ENCODE results near the gene ZNF264. TPM values are rescaled to one million over a fixed set of nuclear protein-coding genes. Genes with fewer than 3 reads are reported as not detected.

Gene ZNF264
- total and polyA plus RNA-seq, 7 experiments from 2014 or later, result 25.6 to 65.9 (median 36.6) TPM

- H3K9me3 Mint-ChIP-seq, result peaks cover 3 to 15% (median 5%) of the 10 kb centered on the region in 11 donors
- Histone ChIP-seq H3K36me3 (ENCODE audit: control insufficient read depth in 2 of 3, insufficient read depth in 3 of 3, low read length in 3 of 3) (peaks cover 0 to 33% (median 8%) of the 10 kb centered on the region in 3 experiments), H3K27ac (ENCODE audit: low read depth, low read length) (peak within 1 kb of the TSS; percentile 95), H3K9me3 (ENCODE audit: control insufficient read depth in 2 of 3, low read length in 3 of 3) (no peaks in the 10 kb centered on the region), H3K4me1 (ENCODE audit: control insufficient read depth in 2 of 2, insufficient read depth in 2 of 2, low read length in 2 of 2) (peaks cover 19% of the 10 kb centered on the region in 2 donors), H3K27me3 (ENCODE audit: control insufficient read depth in 2 of 2, insufficient read depth in 2 of 2, low read length in 2 of 2) (no peaks in the 10 kb centered on the region), H3K4me3 (ENCODE audit: low read length) (peak within 1 kb of the TSS; percentile 73)
- peaks cover 7 to 35% (median 30%) of the 10 kb centered on the region in 5 donors for H3K36me3 Mint-ChIP-seq
- H3K4me3 Mint-ChIP-seq, result peak within 1 kb of the TSS; percentile 88 to 97 (median 94)
- POLR2A ChIA-PET, result interaction anchor here (0.6 to 2.6 kb wide), 8 partner anchors 12 to 762 kb away, joined by 3 to 10 read pairs (median 3); partner anchors contain the start of genes ZNF264, ZNF417, ZNF460 and ZNF548
- peak; percentile 82 to 96 (median 93) for DNase-seq
- intact Hi-C loops (cut with micrococcal nuclease), result loop anchor here (1.0 to 5.0 kb wide), 22 partner anchors 40 to 1212 kb away; partner anchors contain the start of genes TRAPPC2B (in 2 of the 2), ZNF264 (in 2 of the 2), ZNF304 (in 2 of the 2) and ZNF460 (in 2 of the 2)
- CTCF ChIA-PET, result no interaction called here
- ATAC-seq, result peak; percentile 97
- peaks cover 20 to 44% (median 36%) of the 10 kb centered on the region in 7 donors for H3K4me1 Mint-ChIP-seq
- peaks cover 0 to 3% (median 0%) of the 10 kb centered on the region in 5 donors for H3K27me3 Mint-ChIP-seq
- peak within 1 kb of the TSS; percentile 96 to 99 (median 97) for H3K27ac Mint-ChIP-seq
Measured at GRCh38 chr19:57240311-57241090, 49.2 kb downstream of the ZNF264 start, which contains the start of gene ZNF805. TSS of gene ZNF805 (plus strand) at chr19:57240632. CDS start at chr19:57240892, 260 bp downstream.

GRCh38 chr19:57241176-57241575 is 49.9 kb downstream of the ZNF264 start:
- no peaks in the 10 kb centered on the region for H3K9me3 ChIP-seq (ENCODE audit: control insufficient read depth in 2 of 3, low read length in 3 of 3)
- peak overlapping the region; percentile 95 for H3K27ac ChIP-seq (ENCODE audit: low read depth, low read length)
- H3K27me3 ChIP-seq (ENCODE audit: control insufficient read depth in 2 of 2, insufficient read depth in 2 of 2, low read length in 2 of 2), result no peaks in the 10 kb centered on the region
- POLR2A ChIA-PET, result interaction anchor here (0.8 to 2.6 kb wide), 3 partner anchors 41 to 675 kb away, joined by 3 to 7 read pairs (median 3); partner anchors contain the start of genes ZNF264 and ZNF417
- intact Hi-C loops (cut with micrococcal nuclease), result loop anchor here (1.0 to 5.0 kb wide), 4 partner anchors 236 to 1211 kb away; partner anchors contain the start of genes ZIK1 (in 1 of the 2), ZNF324B (in 1 of the 2), ZNF772 (in 1 of the 2) and ZNF776 (in 1 of the 2)
- ATAC-seq (no peak), DNase-seq (no peak)
- peaks cover 19% of the 10 kb centered on the region in 2 donors for H3K4me1 ChIP-seq (ENCODE audit: control insufficient read depth in 2 of 2, insufficient read depth in 2 of 2, low read length in 2 of 2)
- H3K4me1 Mint-ChIP-seq, result peaks cover 20 to 49% (median 36%) of the 10 kb centered on the region in 7 donors
- H3K36me3 ChIP-seq (ENCODE audit: control insufficient read depth in 2 of 3, insufficient read depth in 3 of 3, low read length in 3 of 3), result peaks cover 0 to 40% (median 8%) of the 10 kb centered on the region in 3 experiments
- peak overlapping the region; percentile 88 to 97 (median 94) for H3K4me3 Mint-ChIP-seq
- H3K9me3 Mint-ChIP-seq, result peaks cover 3 to 17% (median 6%) of the 10 kb centered on the region in 11 donors
- CTCF ChIA-PET, result no interaction called here
- H3K4me3 ChIP-seq (ENCODE audit: low read length), result peak overlapping the region; percentile 73
- H3K27ac Mint-ChIP-seq, result peak overlapping the region; percentile 96 to 99 (median 97)
- peaks cover 7 to 42% (median 37%) of the 10 kb centered on the region in 5 donors for H3K36me3 Mint-ChIP-seq
- H3K27me3 Mint-ChIP-seq, result no peaks in the 10 kb centered on the region

GRCh38 chr19:57242821-57243220 is 51.5 kb downstream of the ZNF264 start:
- ChIA-PET CTCF (no interaction called here), POLR2A (interaction anchor here (0.6 to 1.0 kb wide), 2 partner anchors 25 to 37 kb away, joined by 4 to 5 read pairs; partner anchors contain the start of gene ZNF460)
- Histone ChIP-seq H3K4me3 (ENCODE audit: low read length) (no peak overlapping the region), H3K36me3 (ENCODE audit: control insufficient read depth in 2 of 3, insufficient read depth in 3 of 3, low read length in 3 of 3) (peaks cover 0 to 56% (median 8%) of the 10 kb centered on the region in 3 experiments), H3K27ac (ENCODE audit: low read depth, low read length) (no peak overlapping the region), H3K27me3 (ENCODE audit: control insufficient read depth in 2 of 2, insufficient read depth in 2 of 2, low read length in 2 of 2) (no peaks in the 10 kb centered on the region), H3K9me3 (ENCODE audit: control insufficient read depth in 2 of 3, low read length in 3 of 3) (no peaks in the 10 kb centered on the region), H3K4me1 (ENCODE audit: control insufficient read depth in 2 of 2, insufficient read depth in 2 of 2, low read length in 2 of 2) (peaks cover 19% of the 10 kb centered on the region in 2 donors)
- Mint-ChIP-seq H3K4me3 (peak overlapping the region in 8 of 10 donors; percentile 32 to 97 (median 47)), H3K27ac (peak overlapping the region in 3 of 9 donors; percentile 12 to 57 (median 28)), H3K27me3 (no peaks in the 10 kb centered on the region), H3K9me3 (peaks cover 3 to 28% (median 7%) of the 10 kb centered on the region in 11 donors), H3K36me3 (peaks cover 14 to 59% (median 48%) of the 10 kb centered on the region in 5 donors), H3K4me1 (peaks cover 20 to 49% (median 36%) of the 10 kb centered on the region in 7 donors)
- DNase-seq (no peak), ATAC-seq (no peak)
- intact Hi-C loops (cut with micrococcal nuclease), result loop anchor here in 1 of 2 donors (5.0 kb wide), 2 partner anchors 339 to 1209 kb away; partner anchors contain the start of genes ZIK1 and ZNF324B

GRCh38 chr19:57244513-57244912 is 53.2 kb downstream of the ZNF264 start:
- H3K9me3 ChIP-seq (ENCODE audit: control insufficient read depth in 2 of 3, low read length in 3 of 3), result peaks cover 0 to 5% (median 0%) of the 10 kb centered on the region in 3 experiments
- Mint-ChIP-seq H3K27ac (no peak overlapping the region), H3K36me3 (peaks cover 15 to 72% (median 65%) of the 10 kb centered on the region in 5 donors), H3K4me3 (no peak overlapping the region), H3K4me1 (peaks cover 19 to 49% (median 36%) of the 10 kb centered on the region in 7 donors), H3K9me3 (peaks cover 0 to 31% (median 7%) of the 10 kb centered on the region in 11 donors), H3K27me3 (no peaks in the 10 kb centered on the region)
- H3K27me3 ChIP-seq (ENCODE audit: control insufficient read depth in 2 of 2, insufficient read depth in 2 of 2, low read length in 2 of 2), result no peaks in the 10 kb centered on the region
- H3K27ac ChIP-seq (ENCODE audit: low read depth, low read length), result no peak overlapping the region
- intact Hi-C loops (cut with micrococcal nuclease), result loop anchor here in 1 of 2 donors (5.0 kb wide), 2 partner anchors 338 to 1208 kb away; partner anchors contain the start of genes ZIK1 and ZNF324B
- no peak overlapping the region for H3K4me3 ChIP-seq (ENCODE audit: low read length)
- ATAC-seq, result no peak
- H3K36me3 ChIP-seq (ENCODE audit: control insufficient read depth in 2 of 3, insufficient read depth in 3 of 3, low read length in 3 of 3), result peaks cover 8 to 73% (median 8%) of the 10 kb centered on the region in 3 experiments
- ChIA-PET CTCF (no interaction called here), POLR2A (no interaction called here)
- DNase-seq, result no peak
- peaks cover 19% of the 10 kb centered on the region in 2 donors for H3K4me1 ChIP-seq (ENCODE audit: control insufficient read depth in 2 of 2, insufficient read depth in 2 of 2, low read length in 2 of 2)

GRCh38 chr19:57245066-57245465 is 53.8 kb downstream of the ZNF264 start:
- no peak overlapping the region for H3K27ac Mint-ChIP-seq
- H3K4me3 Mint-ChIP-seq, result peak overlapping the region in 1 of 10 donors; percentile 34
- POLR2A ChIA-PET, result no interaction called here

GRCh38 chr19:57245959-57246358 is 54.7 kb downstream of the ZNF264 start:
- Histone ChIP-seq H3K4me3 (ENCODE audit: low read length) (no peak overlapping the region), H3K36me3 (ENCODE audit: control insufficient read depth in 2 of 3, insufficient read depth in 3 of 3, low read length in 3 of 3) (peaks cover 8 to 80% (median 17%) of the 10 kb centered on the region in 3 experiments), H3K9me3 (ENCODE audit: control insufficient read depth in 2 of 3, low read length in 3 of 3) (peaks cover 0 to 12% (median 0%) of the 10 kb centered on the region in 3 experiments), H3K4me1 (ENCODE audit: control insufficient read depth in 2 of 2, insufficient read depth in 2 of 2, low read length in 2 of 2) (peaks cover 14 to 19% of the 10 kb centered on the region in 2 donors), H3K27me3 (ENCODE audit: control insufficient read depth in 2 of 2, insufficient read depth in 2 of 2, low read length in 2 of 2) (no peaks in the 10 kb centered on the region), H3K27ac (ENCODE audit: low read depth, low read length) (no peak overlapping the region)
- peaks cover 12 to 39% (median 27%) of the 10 kb centered on the region in 7 donors for H3K4me1 Mint-ChIP-seq
- DNase-seq, result no peak
- no peak overlapping the region for H3K27ac Mint-ChIP-seq
- intact Hi-C loops (cut with micrococcal nuclease), result no loop called here
- ChIA-PET POLR2A (no interaction called here), CTCF (no interaction called here)
- H3K4me3 Mint-ChIP-seq, result no peak overlapping the region
- peaks cover 24 to 81% (median 77%) of the 10 kb centered on the region in 5 donors for H3K36me3 Mint-ChIP-seq
- no peak for ATAC-seq
- H3K27me3 Mint-ChIP-seq, result no peaks in the 10 kb centered on the region
- peaks cover 0 to 39% (median 15%) of the 10 kb centered on the region in 11 donors for H3K9me3 Mint-ChIP-seq

More at GRCh38 chr19:57245066-57245465, 53.8 kb downstream of the ZNF264 start:
- Histone ChIP-seq H3K4me1 (ENCODE audit: control insufficient read depth in 2 of 2, insufficient read depth in 2 of 2, low read length in 2 of 2) (peaks cover 16 to 19% of the 10 kb centered on the region in 2 donors), H3K27me3 (ENCODE audit: control insufficient read depth in 2 of 2, insufficient read depth in 2 of 2, low read length in 2 of 2) (no peaks in the 10 kb centered on the region), H3K36me3 (ENCODE audit: control insufficient read depth in 2 of 3, insufficient read depth in 3 of 3, low read length in 3 of 3) (peaks cover 8 to 76% (median 11%) of the 10 kb centered on the region in 3 experiments), H3K27ac (ENCODE audit: low read depth, low read length) (no peak overlapping the region), H3K4me3 (ENCODE audit: low read length) (no peak overlapping the region), H3K9me3 (ENCODE audit: control insufficient read depth in 2 of 3, low read length in 3 of 3) (peaks cover 0 to 7% (median 0%) of the 10 kb centered on the region in 3 experiments)
- Mint-ChIP-seq H3K9me3 (peaks cover 0 to 32% (median 8%) of the 10 kb centered on the region in 11 donors), H3K27me3 (no peaks in the 10 kb centered on the region), H3K36me3 (peaks cover 17 to 74% (median 68%) of the 10 kb centered on the region in 5 donors), H3K4me1 (peaks cover 15 to 46% (median 34%) of the 10 kb centered on the region in 7 donors)
- DNase-seq, result no peak
- CTCF ChIA-PET, result no interaction called here
- no peak for ATAC-seq
- intact Hi-C loops (cut with micrococcal nuclease), result no loop called here

Data from naive thymus-derived CD4-positive, alpha-beta T cell (primary cell).